Activated T-helper 17 cell treated with anti-CD3 and anti-CD28 coated beads, Interleukin-2, amount 50 U/mL, for 72 hours (primary cell): ENCODE results near the gene CNIH3. TPM values are rescaled to one million over a fixed set of nuclear protein-coding genes. Genes with fewer than 3 reads are reported as not detected.
"Not testable (repeated sequence)": the region's sequence is repeated elsewhere in the genome, so short reads cannot be mapped to it uniquely, and the experiment has no call there.

ENCODE experiments used
- ATAC-seq: fragments of 150-1000 bp; cut with Tn5 transposase; replicated peaks from 2 replicates; pipeline ENCODE4 v1.10.0; 2021; ENCODE audit warnings: mild to moderate bottlenecking, moderate library complexity
- H3K27ac Mint-ChIP-seq: one replicate; pipeline ENCODE4 v1.8.0; 2022; ENCODE audit warnings: mixed read lengths
- H3K27me3 Mint-ChIP-seq: one replicate; pipeline ENCODE4 v1.8.0; 2022; ENCODE audit warnings: mixed read lengths
- H3K36me3 Mint-ChIP-seq: one replicate; pipeline ENCODE4 v1.8.0; 2022; ENCODE audit warnings: low read depth, mild to moderate bottlenecking, mixed read lengths
- H3K4me1 Mint-ChIP-seq: one replicate; pipeline ENCODE4 v1.8.0; 2022; ENCODE audit warnings: mixed read lengths
- H3K4me3 Mint-ChIP-seq: one replicate; pipeline ENCODE4 v1.8.0; 2022; ENCODE audit warnings: mild to moderate bottlenecking, mixed read lengths
- H3K9me3 Mint-ChIP-seq: one replicate; pipeline ENCODE4 v1.8.0; 2022; ENCODE audit warnings: mixed read lengths
- total RNA-seq, 2 donors: library from RNA; stranded (reverse); gene quantifications; one replicate each; pipeline ENCODE4 v1.2.3, GENCODE V29; 2022

CNIH3 gene
- total RNA-seq, 2 donors from 2014 or later = 1.4 to 3.0 TPM

DNA sequence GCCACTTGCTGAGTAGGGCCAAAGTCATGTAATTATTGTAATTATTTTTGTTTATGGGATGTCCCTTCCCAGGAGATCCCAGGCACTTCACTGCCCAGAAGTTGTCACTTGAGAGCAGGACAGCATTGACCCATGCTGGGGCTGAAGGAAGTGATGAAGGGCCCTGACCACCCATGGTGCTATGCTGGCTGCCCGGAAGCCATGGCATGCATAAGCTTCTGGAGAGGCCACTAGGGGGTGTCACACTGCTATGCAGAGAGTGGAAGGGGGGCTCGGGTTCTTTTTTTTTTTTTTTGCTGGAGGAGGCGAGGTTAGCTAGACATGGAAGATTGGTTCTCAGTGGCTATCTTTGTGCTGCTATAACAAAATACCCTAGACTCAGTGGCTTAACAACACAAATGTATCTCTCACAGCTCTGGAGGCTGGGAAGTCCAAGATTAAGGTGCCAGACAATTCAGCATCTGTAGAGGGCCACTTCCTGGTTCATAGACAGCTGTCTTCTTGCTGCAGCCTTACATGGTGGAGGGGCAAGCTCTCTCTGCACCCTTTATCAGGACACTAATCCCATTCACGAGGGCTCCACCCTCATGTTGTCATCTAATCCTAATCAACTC lies 84.9 kb downstream of the CNIH3 start:
- Mint-ChIP-seq H3K27ac (no peak overlapping the region), H3K4me3 (no peak overlapping the region), H3K36me3 (no peaks in the 10 kb centered on the region), H3K27me3 (no peaks in the 10 kb centered on the region), H3K4me1 (no peaks in the 10 kb centered on the region), H3K9me3 (no peaks in the 10 kb centered on the region)
- ATAC-seq = no peak

DNA sequence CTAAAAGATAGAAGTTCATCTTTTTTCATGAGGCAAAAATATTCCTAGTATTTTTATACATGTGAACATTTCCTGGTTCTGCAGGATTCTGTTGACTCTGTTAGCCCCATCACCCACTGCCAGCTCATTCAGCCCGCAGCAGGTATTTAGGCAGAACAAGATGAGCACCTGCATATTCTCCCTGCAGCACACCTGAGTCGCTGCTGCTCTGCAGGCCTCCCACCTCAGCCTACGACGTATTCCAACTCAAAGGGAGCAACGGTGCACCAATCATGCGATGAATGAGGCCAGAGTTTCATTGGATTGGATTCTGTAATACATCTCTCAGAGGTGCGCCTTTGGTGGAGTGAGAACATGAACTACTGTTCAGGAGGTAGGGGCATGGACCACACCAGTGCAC lies 87.6 kb downstream of the CNIH3 start:
- ATAC-seq = no peak
- no peak overlapping the region for H3K27ac Mint-ChIP-seq
- peaks cover 10% of the 10 kb centered on the region for H3K4me1 Mint-ChIP-seq
- no peaks in the 10 kb centered on the region for H3K9me3 Mint-ChIP-seq
- no peak overlapping the region for H3K4me3 Mint-ChIP-seq
- H3K27me3 Mint-ChIP-seq = no peaks in the 10 kb centered on the region
- no peaks in the 10 kb centered on the region for H3K36me3 Mint-ChIP-seq

DNA sequence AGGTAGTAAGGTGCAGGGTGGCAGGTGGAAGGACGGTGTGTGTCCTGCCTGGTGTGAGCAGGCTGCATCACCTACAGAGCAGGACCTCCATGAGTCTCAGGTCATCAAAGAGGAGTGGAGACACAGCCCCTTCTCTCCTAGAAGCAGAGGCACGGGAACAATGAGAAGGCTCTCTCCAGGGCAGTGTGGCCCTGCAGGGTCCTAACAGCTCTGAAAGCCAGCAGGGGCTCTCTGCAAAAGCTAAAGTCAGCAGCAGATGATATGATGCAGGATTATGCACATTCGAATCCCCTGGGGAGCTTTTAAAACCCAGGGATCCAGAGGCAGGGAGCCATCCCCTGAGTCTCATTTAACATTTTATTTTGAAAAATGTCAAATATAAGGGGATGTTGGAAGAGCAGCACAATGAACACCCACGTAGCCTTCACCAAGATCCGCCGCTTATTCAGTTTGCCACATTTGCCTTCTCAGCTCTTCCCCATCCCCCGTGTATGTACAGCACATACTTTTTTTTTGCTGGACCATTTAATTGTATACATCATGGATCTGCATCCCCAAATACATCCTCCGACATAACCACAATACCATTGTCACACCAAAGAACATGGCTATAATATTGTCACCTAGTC lies 88.1 kb downstream of the CNIH3 start:
- H3K36me3 Mint-ChIP-seq = no peaks in the 10 kb centered on the region
- no peak overlapping the region for H3K27ac Mint-ChIP-seq
- H3K4me3 Mint-ChIP-seq = no peak overlapping the region
- no peak for ATAC-seq
- peaks cover 11% of the 10 kb centered on the region for H3K4me1 Mint-ChIP-seq
- H3K9me3 Mint-ChIP-seq = no peaks in the 10 kb centered on the region
- peaks cover 2% of the 10 kb centered on the region for H3K27me3 Mint-ChIP-seq

DNA sequence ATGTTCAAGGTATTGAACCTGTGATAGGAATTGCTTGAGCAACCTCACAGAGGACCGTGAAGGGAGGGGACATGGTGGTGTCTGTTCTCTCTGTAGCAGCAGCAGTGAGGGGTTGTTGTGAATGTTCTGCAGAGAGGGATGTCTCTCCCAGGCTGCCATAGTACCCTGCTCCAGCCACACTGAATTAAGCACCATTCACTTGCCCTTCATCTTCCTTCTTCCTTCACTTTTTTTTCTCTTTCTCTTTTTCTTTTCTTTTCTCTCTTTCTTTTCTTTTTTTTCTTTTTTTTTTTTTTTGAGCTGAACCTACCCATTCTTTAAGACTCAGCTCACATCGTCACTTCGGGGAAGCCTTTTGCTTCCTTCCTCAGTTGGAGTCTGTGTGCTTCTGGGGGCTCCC lies 89.5 kb downstream of the CNIH3 start:
- Mint-ChIP-seq H3K27ac (no peak overlapping the region), H3K4me3 (no peak overlapping the region), H3K27me3 (peaks cover 5% of the 10 kb centered on the region), H3K4me1 (peaks cover 11% of the 10 kb centered on the region), H3K36me3 (no peaks in the 10 kb centered on the region), H3K9me3 (no peaks in the 10 kb centered on the region)
- no peak for ATAC-seq

DNA sequence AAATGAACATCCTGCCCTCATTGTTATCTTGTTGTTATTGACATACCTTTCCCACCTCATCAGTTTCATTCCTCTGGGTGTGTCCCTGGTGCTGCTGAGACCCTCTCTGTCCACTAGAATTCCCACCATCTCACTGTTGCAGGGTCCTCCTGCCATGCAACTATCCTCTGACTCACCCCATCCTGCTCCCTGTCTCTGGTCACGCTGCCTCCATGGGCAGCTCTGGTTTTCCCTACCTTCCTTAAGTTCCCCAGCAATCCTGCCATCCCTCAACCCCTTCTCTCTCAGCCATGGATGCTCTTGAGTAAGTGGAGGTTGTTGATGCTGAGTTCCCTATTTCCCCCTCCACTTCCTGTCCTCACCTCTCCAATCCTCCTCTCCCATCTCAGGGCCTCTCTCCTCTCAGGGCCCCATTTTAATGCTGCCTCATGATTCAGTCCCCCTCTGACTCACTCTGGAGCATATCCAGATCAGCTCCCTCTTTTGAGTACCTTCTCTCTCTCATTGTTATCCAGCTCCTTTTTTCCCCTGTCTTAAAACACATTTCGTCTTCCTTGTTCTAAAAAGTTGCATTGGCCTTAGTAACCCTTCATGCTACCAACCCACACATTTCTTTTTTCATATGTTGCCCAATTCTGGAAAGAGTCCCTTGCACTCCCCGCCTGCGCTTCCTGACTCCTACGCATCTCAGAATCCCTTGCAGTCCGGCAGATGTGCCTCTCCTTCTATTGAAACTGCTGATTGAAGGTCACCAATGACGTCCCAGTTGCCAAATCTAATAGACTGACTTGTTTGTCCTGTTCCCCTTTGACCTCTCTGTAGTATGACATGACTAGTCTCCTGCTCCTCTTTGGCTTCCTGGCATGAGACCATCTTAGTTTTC lies 92.0 kb downstream of the CNIH3 start:
- peak; percentile 80 for ATAC-seq
- H3K4me3 Mint-ChIP-seq = peak overlapping the region; percentile 24
- peaks cover 11% of the 10 kb centered on the region for H3K4me1 Mint-ChIP-seq
- H3K27ac Mint-ChIP-seq = peak overlapping the region; percentile 55
- H3K9me3 Mint-ChIP-seq = no peaks in the 10 kb centered on the region
- peaks cover 8% of the 10 kb centered on the region for H3K27me3 Mint-ChIP-seq
- H3K36me3 Mint-ChIP-seq = no peaks in the 10 kb centered on the region

DNA sequence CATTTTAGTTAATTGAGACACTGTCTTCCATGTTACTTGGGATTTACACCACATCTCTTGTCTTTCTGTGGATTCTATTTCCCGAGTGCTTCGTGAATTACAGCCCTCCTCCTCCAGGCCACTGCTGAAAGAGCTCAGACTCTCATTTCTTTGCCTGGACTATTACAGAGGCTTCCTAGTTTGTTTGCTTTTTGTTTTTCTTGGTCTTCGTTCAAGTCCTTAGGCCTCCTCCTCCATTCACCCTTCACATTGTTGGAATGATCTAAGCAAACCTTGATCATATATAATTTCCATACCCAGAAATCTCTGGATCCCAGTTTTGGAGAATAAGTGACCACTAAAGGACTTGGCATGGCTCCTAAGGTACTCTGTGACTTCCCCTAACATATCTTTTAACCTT lies 94.1 kb downstream of the CNIH3 start:
- Mint-ChIP-seq H3K27me3 (peaks cover 13% of the 10 kb centered on the region), H3K4me1 (peaks cover 11% of the 10 kb centered on the region), H3K27ac (no peak overlapping the region), H3K9me3 (no peaks in the 10 kb centered on the region), H3K36me3 (no peaks in the 10 kb centered on the region), H3K4me3 (no peak overlapping the region)
- no peak for ATAC-seq

DNA sequence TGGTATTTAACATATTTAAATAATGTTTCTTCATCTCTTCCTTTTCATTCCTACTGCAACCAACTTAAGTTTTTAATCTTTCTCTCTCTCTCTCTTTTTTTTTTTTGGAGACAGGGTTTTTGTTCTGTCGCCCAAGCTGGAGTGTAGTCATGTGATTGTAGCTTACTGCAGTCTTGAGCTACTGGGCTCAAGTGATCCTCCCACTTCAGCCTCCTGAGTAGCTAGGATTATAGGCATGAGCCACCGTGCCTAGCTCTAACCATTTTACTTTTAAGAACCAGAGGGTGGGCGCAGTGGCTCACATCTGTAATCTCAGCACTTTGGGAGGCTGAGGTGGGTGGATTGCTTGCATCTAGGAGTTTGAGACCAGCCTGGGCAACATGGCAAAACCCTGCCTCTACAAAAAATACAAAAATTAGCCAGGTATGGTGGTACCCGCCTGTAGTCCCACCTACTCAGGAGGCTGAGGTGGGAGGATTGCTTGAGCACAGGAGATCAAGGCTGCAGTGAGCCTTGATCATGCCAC lies 95.2 kb downstream of the CNIH3 start:
- not testable (repeated sequence) for H3K27ac Mint-ChIP-seq, H3K4me3 Mint-ChIP-seq, H3K36me3 Mint-ChIP-seq, H3K9me3 Mint-ChIP-seq, ATAC-seq
- peaks cover 11% of the 10 kb centered on the region for H3K4me1 Mint-ChIP-seq
- peaks cover 21% of the 10 kb centered on the region for H3K27me3 Mint-ChIP-seq

DNA sequence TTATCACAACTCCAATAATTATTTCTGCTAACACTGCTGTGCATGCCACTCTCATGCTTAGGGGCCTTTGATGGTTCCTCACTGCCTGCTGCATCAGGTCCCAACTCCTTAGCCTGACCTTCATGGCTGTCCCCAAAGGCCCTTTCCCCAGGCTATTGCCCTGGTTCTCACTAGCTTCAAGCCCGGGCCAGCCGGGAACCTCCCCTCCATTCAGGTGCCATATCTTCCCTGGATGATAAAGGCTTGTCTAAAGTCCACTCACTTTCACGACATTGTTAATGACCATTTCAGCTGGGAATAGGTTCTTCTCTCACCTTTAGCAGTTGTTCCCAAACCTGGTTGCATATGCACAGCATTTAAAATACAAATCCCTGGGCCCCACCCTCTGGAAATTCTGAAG lies 95.8 kb downstream of the CNIH3 start:
- H3K36me3 Mint-ChIP-seq = no peaks in the 10 kb centered on the region
- peaks cover 11% of the 10 kb centered on the region for H3K4me1 Mint-ChIP-seq

DNA sequence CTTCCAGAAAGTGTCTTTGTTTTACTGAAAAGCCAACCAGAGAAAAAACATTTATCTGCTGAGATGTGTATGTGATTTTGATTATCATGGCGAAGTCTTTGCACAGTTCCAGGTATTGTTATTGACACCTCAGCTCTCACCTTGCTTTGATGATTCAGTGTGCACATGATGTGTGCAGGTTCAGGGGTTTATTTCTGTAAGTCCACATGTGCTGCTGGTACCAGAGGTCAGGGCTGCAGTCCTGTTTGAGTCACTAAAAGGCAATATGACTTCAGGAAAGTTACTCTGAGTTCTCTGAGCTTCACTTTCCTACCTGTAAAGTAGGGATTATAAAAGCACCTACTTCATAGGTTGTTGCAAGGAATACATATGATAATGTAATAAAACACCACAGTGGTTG lies 97.1 kb downstream of the CNIH3 start:
- no peak for ATAC-seq
- peaks cover 26% of the 10 kb centered on the region for H3K27me3 Mint-ChIP-seq
- H3K4me3 Mint-ChIP-seq = no peak overlapping the region
- no peaks in the 10 kb centered on the region for H3K36me3 Mint-ChIP-seq
- H3K9me3 Mint-ChIP-seq = no peaks in the 10 kb centered on the region
- peaks cover 5% of the 10 kb centered on the region for H3K4me1 Mint-ChIP-seq
- H3K27ac Mint-ChIP-seq = no peak overlapping the region

More for the DNA sequence above, 95.8 kb downstream of the CNIH3 start:
- no peak for ATAC-seq
- Mint-ChIP-seq H3K9me3 (no peaks in the 10 kb centered on the region), H3K27me3 (peaks cover 22% of the 10 kb centered on the region), H3K4me3 (no peak overlapping the region), H3K27ac (no peak overlapping the region)

DNA sequence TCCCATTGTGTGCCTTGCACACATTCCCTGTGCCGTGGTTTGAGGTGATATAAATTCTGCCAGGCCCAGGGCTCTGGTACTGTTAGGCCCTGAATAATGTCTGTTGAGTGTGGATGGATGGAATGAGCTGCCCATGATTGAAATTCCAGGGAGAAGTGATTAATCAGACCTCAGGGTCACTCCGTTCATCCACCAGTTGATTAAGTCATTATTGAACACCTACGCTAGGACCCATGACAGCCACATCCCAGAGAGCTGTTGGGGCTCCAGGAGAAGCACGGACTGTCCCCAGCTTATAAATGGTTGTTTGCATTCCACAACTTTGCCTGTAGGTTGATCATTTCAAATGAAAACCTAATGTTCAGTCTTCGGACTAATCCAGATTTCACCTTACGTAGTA lies 98.4 kb downstream of the CNIH3 start:
- H3K36me3 Mint-ChIP-seq = no peaks in the 10 kb centered on the region
- H3K9me3 Mint-ChIP-seq = no peaks in the 10 kb centered on the region
- ATAC-seq = no peak
- no peak overlapping the region for H3K4me3 Mint-ChIP-seq
- H3K27me3 Mint-ChIP-seq = peaks cover 29% of the 10 kb centered on the region
- H3K27ac Mint-ChIP-seq = no peak overlapping the region
- no peaks in the 10 kb centered on the region for H3K4me1 Mint-ChIP-seq

DNA sequence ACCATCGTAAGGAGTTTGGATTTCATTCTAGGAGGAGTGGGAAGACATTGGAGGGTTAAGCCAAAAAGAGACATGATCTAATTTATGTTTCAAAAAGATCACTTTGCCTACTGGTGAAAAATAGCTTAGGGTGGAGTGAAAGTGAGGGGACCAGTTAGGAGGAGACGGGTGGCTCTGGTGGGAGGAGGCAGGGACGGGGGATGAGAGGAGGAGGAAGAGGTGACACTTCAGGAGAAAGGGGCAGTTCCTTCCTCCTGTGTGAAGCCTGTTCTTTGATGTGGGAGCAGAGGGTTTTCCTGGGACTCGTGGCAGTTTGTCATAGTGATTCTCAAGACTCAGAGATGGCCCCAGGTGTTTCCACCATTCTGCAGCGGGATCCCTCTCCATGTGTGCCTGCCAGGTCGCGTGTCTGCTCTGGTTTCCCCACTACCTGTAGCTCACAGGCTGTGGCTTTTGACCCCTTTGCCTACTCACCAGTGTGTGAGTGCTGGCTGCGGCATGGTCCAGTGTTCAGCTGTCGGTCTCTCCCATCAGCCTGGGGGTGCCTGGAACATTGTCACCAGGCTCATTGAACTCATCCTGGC lies 102.4 kb downstream of the CNIH3 start:
- H3K36me3 Mint-ChIP-seq = no peaks in the 10 kb centered on the region
- H3K27ac Mint-ChIP-seq = peak overlapping the region; percentile 27
- H3K9me3 Mint-ChIP-seq = no peaks in the 10 kb centered on the region
- H3K27me3 Mint-ChIP-seq = peaks cover 32% of the 10 kb centered on the region
- no peaks in the 10 kb centered on the region for H3K4me1 Mint-ChIP-seq
- no peak for ATAC-seq
- H3K4me3 Mint-ChIP-seq = no peak overlapping the region

DNA sequence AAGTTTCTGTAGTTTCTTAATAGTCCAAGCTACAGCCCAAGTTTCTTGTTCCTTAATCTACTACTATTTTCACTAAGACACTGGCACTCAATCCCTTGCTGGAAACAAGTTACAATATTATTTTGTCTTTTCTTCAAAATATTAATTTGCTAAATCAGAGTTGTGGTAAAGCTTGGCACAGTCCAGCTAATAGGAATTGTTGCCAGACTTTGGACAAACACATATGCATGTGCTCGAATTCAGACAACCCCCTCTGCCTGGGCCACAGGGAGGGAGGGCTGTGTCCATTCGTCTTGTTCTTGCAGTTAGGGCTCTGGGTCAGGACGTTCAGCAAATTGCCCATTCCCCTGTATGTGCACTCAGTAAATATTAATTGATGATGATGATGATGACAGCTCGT lies 103.6 kb downstream of the CNIH3 start:
- H3K27ac Mint-ChIP-seq = no peak overlapping the region
- peaks cover 32% of the 10 kb centered on the region for H3K27me3 Mint-ChIP-seq
- ATAC-seq = no peak
- no peaks in the 10 kb centered on the region for H3K36me3 Mint-ChIP-seq
- H3K4me1 Mint-ChIP-seq = no peaks in the 10 kb centered on the region
- no peak overlapping the region for H3K4me3 Mint-ChIP-seq
- H3K9me3 Mint-ChIP-seq = no peaks in the 10 kb centered on the region

DNA sequence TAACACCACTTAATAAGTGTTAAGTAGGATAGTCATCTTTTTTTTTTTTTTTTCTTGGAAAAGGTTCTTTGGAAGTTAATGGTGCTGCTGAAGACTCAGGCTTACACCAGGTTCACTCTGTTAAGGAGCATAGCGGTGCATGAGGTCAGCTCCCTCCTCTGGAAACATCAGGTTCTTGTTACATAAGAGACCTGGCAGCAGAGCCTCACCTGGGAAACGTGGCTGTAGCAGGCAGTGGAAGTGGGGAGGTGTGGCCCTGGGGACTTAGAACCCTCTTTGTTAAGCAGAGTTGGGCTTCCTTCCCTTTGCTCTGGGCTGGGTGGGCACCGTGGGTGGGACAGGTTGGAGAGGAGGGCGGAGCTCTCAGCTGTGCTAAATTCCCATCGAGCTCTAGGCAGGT lies 104.1 kb downstream of the CNIH3 start:
- Mint-ChIP-seq H3K4me1 (no peaks in the 10 kb centered on the region), H3K27me3 (peaks cover 27% of the 10 kb centered on the region), H3K4me3 (no peak overlapping the region), H3K27ac (no peak overlapping the region), H3K9me3 (no peaks in the 10 kb centered on the region), H3K36me3 (no peaks in the 10 kb centered on the region)
- no peak for ATAC-seq

DNA sequence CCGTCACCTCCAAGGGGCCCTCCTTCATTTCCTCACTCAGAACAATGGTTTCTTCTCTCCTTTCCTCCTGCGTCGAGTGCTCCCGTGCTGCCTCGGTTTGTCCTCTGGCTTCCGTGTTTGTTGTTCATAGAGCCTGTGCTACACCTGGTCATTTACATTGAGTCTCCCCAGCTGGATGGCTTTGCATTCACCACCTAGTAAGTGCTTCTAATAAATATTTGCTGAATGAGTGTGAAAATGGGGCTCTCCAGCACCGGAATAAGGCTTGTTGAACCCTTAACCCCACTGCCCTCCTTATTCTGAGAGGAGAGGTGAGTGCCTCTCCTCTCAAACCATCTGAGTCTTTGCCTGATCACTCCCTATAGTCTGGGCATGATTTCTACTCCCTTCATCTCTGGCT lies 104.9 kb downstream of the CNIH3 start:
- no peak for ATAC-seq
- no peak overlapping the region for H3K4me3 Mint-ChIP-seq
- no peak overlapping the region for H3K27ac Mint-ChIP-seq
- peaks cover 22% of the 10 kb centered on the region for H3K27me3 Mint-ChIP-seq
- H3K36me3 Mint-ChIP-seq = no peaks in the 10 kb centered on the region
- no peaks in the 10 kb centered on the region for H3K9me3 Mint-ChIP-seq
- no peaks in the 10 kb centered on the region for H3K4me1 Mint-ChIP-seq
